ENCODE data around the gene PLD5.
"Not testable (repeated sequence)": the region's sequence is repeated elsewhere in the genome, so short reads cannot be mapped to it uniquely, and the experiment has no call there.

The PLD5 gene

DNA sequence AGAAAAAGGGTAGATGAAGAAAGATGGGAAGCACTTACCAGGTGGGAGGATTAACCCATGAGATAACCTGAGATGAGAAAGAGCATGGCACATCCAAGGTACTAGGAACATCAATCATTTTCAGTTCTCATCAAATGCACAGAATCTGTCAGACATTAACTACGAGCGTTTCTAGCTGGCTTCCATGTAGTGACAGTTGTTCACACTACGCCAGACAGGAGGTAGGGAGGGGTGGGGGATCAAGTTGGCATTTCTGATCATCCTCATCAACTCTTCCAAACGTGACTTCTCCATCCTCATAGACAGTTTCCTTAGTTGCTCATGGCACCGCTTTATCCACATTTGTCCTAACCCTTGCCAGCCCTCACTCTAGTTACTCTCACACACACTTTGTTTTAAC, 120.2 kb downstream of the PLD5 start:
- no peak overlapping the region for H3K4me3 ChIP-seq (ENCODE audit: low read depth, low read length)
- TF ChIP-seq, protein P1, sequence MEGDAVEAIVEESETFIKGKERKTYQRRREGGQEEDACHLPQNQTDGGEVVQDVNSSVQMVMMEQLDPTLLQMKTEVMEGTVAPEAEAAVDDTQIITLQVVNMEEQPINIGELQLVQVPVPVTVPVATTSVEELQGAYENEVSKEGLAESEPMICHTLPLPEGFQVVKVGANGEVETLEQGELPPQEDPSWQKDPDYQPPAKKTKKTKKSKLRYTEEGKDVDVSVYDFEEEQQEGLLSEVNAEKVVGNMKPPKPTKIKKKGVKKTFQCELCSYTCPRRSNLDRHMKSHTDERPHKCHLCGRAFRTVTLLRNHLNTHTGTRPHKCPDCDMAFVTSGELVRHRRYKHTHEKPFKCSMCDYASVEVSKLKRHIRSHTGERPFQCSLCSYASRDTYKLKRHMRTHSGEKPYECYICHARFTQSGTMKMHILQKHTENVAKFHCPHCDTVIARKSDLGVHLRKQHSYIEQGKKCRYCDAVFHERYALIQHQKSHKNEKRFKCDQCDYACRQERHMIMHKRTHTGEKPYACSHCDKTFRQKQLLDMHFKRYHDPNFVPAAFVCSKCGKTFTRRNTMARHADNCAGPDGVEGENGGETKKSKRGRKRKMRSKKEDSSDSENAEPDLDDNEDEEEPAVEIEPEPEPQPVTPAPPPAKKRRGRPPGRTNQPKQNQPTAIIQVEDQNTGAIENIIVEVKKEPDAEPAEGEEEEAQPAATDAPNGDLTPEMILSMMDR (conservative IDR thresholded peaks at IDR 0.05; ENCODE audit: low read depth, low read length) = no peak
- DNase-seq (ENCODE audit: low read depth) = no peak

DNA sequence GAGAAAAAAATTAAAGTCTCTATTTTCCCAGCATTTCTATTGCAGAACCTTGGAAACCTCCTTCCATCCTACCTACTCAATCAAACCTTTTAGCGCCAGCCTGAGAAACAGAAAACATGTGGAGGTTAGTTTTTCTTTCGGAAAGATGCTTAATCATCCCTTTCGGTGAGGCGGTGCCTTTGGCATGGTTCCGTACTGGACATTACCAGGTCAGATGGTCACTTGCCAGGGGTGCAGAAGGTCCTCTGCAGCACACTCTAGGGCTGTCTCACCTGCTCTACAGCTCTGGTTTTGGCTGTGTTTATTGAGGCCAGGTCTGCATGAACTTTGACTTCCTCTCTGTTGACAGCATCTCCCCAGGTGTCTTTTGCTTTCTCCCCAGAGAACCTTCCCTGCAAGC, 121.5 kb downstream of the PLD5 start:
- TF ChIP-seq, protein P1 (conservative IDR thresholded peaks at IDR 0.05; ENCODE audit: low read depth, low read length) = no peak
- no peak overlapping the region for H3K4me3 ChIP-seq (ENCODE audit: low read depth, low read length)
- DNase-seq (ENCODE audit: low read depth) = no peak

DNA sequence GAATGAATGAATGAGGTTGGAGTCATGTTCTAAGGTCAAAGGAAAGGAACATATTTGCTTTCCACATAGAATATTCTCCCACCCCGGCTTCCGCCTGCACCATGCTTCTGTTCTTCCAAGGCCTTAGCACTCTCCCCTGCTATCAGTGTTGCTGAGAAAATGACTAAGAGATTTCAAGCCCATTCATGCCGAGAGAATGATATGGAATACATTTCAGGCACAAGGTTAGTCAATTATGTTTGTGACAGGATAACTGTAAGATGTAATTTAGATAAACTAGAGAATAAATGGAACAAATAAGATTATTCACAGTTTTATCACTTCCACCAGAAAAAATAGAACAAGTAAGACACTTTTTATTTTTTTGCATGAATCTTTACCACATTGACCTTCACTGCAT, 122.6 kb downstream of the PLD5 start:
- H3K4me3 ChIP-seq (ENCODE audit: low read depth, low read length) = no peak overlapping the region
- TF ChIP-seq, protein P1 (conservative IDR thresholded peaks at IDR 0.05; ENCODE audit: low read depth, low read length) = no peak
- no peak for DNase-seq (ENCODE audit: low read depth)

DNA sequence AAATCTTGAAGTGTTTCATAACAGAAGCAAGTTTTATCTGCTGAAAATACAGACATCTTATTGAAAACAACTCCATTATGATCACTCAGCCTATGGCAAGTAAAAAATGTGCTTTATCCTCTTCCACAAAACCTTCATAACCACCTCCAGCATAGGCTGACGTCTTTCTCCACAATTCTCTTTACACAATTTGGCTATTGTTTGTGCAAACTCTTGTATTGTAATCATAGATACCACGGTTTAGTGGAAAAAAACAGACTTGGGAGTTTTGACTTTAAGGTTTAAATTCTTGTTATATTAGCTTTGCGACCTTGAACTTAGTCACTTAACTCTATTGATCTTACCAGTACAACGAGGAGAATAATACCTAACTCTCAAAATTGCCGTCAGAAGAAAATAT, 126.1 kb downstream of the PLD5 start:
- no peak overlapping the region for H3K4me3 ChIP-seq (ENCODE audit: low read depth, low read length)
- TF ChIP-seq, protein P1 (conservative IDR thresholded peaks at IDR 0.05; ENCODE audit: low read depth, low read length) = no peak
- no peak for DNase-seq (ENCODE audit: low read depth)

DNA sequence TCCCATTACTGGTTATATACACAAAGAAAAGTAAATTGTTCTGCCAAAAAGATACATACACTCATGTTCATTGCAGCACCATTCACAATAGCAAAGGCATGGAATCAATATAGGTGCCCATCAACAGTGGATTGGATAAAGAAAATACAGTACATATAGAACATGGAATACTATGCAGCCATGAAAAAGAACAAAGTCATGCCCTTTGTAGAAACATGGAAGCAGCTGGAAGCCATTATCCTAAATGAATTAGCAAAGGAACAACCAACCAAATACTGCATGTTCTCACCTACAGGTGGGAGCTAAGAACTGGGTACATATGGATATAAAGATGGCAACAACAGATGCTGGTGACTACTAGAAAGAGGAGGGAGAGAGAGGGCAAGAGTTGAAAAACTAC, 132.6 kb downstream of the PLD5 start:
- no peak for DNase-seq (ENCODE audit: low read depth)
- no peak overlapping the region for H3K4me3 ChIP-seq (ENCODE audit: low read depth, low read length)
- TF ChIP-seq, protein P1 (conservative IDR thresholded peaks at IDR 0.05; ENCODE audit: low read depth, low read length) = no peak

DNA sequence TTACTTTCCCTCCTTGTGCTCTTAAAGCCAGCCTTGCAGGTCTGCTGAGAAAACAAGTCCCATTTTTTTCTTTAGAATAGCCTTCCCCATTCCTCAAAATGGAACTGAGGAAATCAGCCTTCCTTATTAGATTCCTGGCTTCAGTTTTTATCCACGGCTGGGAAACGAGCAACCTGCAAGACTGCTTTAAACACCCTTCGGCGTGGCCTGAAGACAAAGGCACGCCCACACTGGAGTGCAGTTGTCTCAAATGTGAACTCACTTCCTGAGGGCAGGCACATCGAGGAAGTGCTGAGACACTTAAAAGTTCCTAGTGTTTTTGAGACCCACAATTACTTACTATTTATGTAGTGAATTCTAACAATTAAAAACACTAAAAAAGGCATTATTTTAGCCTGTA, 148.4 kb downstream of the PLD5 start:
- H3K4me3 ChIP-seq (ENCODE audit: low read depth, low read length) = not testable (repeated sequence)

DNA sequence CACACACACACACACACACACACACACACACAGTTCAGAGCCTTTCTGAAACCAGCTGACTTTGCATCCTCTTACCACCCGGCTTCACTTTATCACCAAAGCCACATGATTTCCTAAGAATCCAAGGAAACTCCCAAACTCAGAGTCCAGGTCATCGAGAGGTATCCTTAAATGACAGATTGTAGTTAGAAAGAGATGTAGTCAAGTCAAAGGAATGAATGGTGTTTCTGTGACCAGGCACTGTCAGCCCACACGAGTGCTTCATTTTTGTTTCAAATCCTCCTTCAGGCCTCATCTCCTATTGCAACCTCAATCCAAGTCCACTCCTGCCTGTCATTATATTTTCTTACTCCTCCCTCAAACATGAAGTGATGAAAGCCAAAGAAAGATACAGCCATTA, 174.1 kb downstream of the PLD5 start:
- not testable (repeated sequence) for H3K4me3 ChIP-seq (ENCODE audit: low read depth, low read length); DNase-seq (ENCODE audit: low read depth)

More for the DNA sequence above, 148.4 kb downstream of the PLD5 start:
- DNase-seq (ENCODE audit: low read depth) = not testable (repeated sequence)

DNA sequence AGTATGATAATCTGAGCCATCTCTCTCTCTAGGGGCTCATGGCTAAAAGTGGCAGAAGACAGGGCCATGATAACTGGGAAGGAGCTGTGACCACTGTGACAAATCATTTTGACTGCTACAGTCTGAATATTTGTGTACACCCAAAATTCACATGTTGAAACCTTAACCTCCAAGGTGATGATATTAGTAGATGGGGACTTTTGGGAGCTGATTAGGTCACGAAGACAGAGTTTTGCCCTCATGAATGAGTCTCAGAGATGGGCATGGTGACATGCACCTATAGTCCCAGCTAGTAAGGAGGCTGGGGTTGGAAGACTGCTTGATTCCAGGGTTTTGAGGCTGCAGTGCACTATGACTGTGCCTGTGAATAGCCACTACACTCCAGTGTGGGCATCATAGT, 174.9 kb downstream of the PLD5 start:
- TF ChIP-seq, protein P1 (conservative IDR thresholded peaks at IDR 0.05; ENCODE audit: low read depth, low read length) = no peak
- H3K4me3 ChIP-seq (ENCODE audit: low read depth, low read length) = no peak overlapping the region
- DNase-seq (ENCODE audit: low read depth) = no peak

DNA sequence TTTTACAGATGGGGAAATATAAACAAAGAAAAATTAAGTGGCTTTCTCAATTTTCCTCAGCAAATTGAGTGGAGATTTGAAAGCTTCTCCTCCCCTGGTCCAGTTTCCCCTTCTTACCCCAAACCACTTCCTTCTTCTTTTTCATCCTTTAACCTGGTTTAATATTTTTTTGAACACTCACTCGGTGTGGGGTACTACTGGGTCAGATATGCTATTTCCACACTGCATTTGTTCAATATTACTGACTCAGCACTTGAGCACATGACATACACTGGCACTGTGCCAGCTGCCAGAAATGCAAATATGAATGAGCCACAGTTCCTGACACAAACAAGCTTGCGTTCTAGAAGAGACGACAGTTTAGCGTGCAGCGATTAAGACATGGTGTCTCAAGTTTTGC, 193.6 kb downstream of the PLD5 start:
- not testable (repeated sequence) for DNase-seq (ENCODE audit: low read depth); H3K4me3 ChIP-seq (ENCODE audit: low read depth, low read length)

DNA sequence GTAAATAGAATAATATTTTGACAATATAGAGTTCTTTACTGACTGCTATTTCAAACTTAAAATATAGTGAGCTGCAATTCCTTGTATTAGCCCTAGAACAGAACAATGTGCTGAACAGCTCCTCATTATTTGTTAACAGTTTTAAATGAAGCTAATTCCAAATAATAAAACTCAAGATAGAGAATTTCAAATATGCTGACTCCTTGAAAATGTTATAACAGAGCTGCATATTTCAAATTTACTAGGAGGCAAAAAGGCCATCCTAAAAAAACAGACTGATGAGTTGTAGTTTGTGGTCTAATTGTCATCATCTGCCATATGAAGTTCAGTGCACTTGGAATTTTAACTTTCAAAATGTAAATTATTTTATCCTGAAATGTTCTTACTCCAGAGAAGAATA, 197.1 kb downstream of the PLD5 start:
- H3K4me3 ChIP-seq (ENCODE audit: low read depth, low read length); DNase-seq (ENCODE audit: low read depth): not testable (repeated sequence)

DNA sequence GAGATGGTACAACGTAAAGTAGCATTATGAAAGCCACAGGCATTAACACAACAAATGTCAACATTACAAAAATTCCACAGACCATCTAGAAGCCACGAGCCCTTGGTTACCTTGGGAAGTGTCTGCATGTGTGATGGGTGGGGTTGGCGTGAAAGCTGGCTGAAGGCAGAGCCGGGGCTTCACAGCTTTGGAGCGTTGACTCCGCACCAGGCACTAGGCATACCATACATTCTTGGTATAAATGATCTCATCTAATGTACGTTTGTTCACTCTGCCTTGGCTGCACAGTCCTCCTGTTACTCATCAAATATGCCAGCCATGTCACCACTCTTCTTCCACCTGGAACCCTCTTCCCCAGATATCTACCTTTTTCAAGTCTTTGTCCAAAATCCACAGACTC, 202.5 kb downstream of the PLD5 start:
- not testable (repeated sequence) for H3K4me3 ChIP-seq (ENCODE audit: low read depth, low read length); DNase-seq (ENCODE audit: low read depth)
